ENCODE results near the gene KCTD3. TPM values are rescaled to one million over a fixed set of nuclear protein-coding genes. Genes with fewer than 3 reads are reported as not detected.

KCTD3 gene
- total RNA-seq, 1 experiment from 2014 or later = 39.3 TPM

GRCh38 chr1:215647738-215648137, 80.6 kb downstream of the KCTD3 start:
- no peaks in the 10 kb centered on the region for H3K27me3 Mint-ChIP-seq (ENCODE audit: low read depth)
- peak overlapping the region in 1 of 3 experiments; percentile 31; a peak in 1 of 7 replicates for H3K27ac Mint-ChIP-seq

More at GRCh38 chr1:215647738-215648137, 80.6 kb downstream of the KCTD3 start:
- Mint-ChIP-seq H3K36me3 (ENCODE audit: insufficient read depth in 1 of 3, low read depth in 3 of 3) (no peaks in the 10 kb centered on the region), H3K4me1 (peaks cover 45 to 46% of the 10 kb centered on the region in 2 experiments), H3K4me3 (no peak overlapping the region), H3K9me3 (no peaks in the 10 kb centered on the region)
- TF ChIP-seq CTCF (conservative IDR thresholded peaks at IDR 0.05) = no peak
- Histone ChIP-seq H3K23ac (ENCODE audit: insufficient read length, low read depth, low read length) (no peak overlapping the region), H3K23me2 (ENCODE audit: insufficient read length, low read depth, low read length, poor library complexity, severe bottlenecking) (no peaks in the 10 kb centered on the region), H3K27ac (ENCODE audit: insufficient read length, low read depth, low read length) (no peak overlapping the region), H2BK12ac (ENCODE audit: insufficient read length, low read depth, low read length) (no peak overlapping the region), H3K9me3 (ENCODE audit: control insufficient read depth, low read depth, low read length) (no peaks in the 10 kb centered on the region), H3K4me1 (ENCODE audit: insufficient read depth, low read length) (peaks cover 13% of the 10 kb centered on the region), H2BK5ac (ENCODE audit: insufficient read length, low read length) (no peak overlapping the region), H3K79me2 (ENCODE audit: insufficient read depth, low read length) (no peaks in the 10 kb centered on the region), H3K27me3 (ENCODE audit: insufficient read depth, low read length) (no peaks in the 10 kb centered on the region), H3K4ac (ENCODE audit: low read depth, low read length) (no peak overlapping the region), H4K91ac (ENCODE audit: insufficient read length, low read depth, low read length) (no peak overlapping the region), H3T11ph (ENCODE audit: low read length) (no peak overlapping the region), H4K5ac (ENCODE audit: insufficient read length, low read depth, low read length) (no peak overlapping the region), H3K56ac (ENCODE audit: insufficient read length, low read depth, low read length) (no peak overlapping the region), H2BK20ac (ENCODE audit: low read depth, low read length, poor library complexity, severe bottlenecking) (no peak overlapping the region), H2BK15ac (ENCODE audit: low read depth, low read length) (no peak overlapping the region), H2AFZ (ENCODE audit: low read length) (peak overlapping the region; percentile 90), H4K8ac (replicated peaks; ENCODE audit: insufficient read length, low read depth, low read length) (no peak overlapping the region), H2BK120ac (ENCODE audit: low read depth, low read length, poor library complexity, severe bottlenecking) (no peak overlapping the region), H3K4me2 (ENCODE audit: insufficient read depth, insufficient read length, low read length) (no peak overlapping the region), H2AK5ac (ENCODE audit: insufficient read length, low read length) (no peak overlapping the region), H3K9ac (ENCODE audit: extremely low read depth, insufficient read length, low read length) (no peak overlapping the region), H3K14ac (ENCODE audit: insufficient read depth, low read length) (no peak overlapping the region), H3K79me1 (ENCODE audit: insufficient read depth, low read depth, low read length, poor library complexity, severe bottlenecking) (no peaks in the 10 kb centered on the region), H3K18ac (ENCODE audit: insufficient read length, low read depth, low read length) (no peak overlapping the region), H4K20me1 (ENCODE audit: control insufficient read depth, insufficient read depth, insufficient read length) (no peaks in the 10 kb centered on the region)
- no CpG with 5 or more reads among the region's 3 CpGs for WGBS (ENCODE audit: extremely low coverage, insufficient read length, low lambda C conversion rate)
- DNase-seq = no peak

Data from H9 (cell line).